Measurements from ENCODE around the gene SLC4A3.

The SLC4A3 gene

DNA sequence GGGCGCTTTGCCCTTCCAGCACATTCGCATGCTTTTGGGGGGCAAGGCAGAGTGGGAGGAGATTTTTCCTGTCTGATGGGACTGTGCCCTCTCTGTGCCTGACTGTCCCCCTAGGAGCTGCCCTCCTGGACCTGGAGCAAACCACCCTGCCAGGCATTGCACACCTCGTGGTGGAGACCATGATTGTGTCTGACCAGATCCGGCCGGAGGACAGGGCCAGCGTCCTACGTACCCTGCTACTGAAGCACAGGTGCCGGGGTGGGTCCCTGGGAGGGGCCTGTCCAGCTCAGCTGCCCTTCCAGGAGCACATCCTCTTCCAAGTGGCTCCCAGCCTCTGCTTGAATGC lies 5.3 kb downstream of the SLC4A3 start:
- DNase-seq = no peak

DNA sequence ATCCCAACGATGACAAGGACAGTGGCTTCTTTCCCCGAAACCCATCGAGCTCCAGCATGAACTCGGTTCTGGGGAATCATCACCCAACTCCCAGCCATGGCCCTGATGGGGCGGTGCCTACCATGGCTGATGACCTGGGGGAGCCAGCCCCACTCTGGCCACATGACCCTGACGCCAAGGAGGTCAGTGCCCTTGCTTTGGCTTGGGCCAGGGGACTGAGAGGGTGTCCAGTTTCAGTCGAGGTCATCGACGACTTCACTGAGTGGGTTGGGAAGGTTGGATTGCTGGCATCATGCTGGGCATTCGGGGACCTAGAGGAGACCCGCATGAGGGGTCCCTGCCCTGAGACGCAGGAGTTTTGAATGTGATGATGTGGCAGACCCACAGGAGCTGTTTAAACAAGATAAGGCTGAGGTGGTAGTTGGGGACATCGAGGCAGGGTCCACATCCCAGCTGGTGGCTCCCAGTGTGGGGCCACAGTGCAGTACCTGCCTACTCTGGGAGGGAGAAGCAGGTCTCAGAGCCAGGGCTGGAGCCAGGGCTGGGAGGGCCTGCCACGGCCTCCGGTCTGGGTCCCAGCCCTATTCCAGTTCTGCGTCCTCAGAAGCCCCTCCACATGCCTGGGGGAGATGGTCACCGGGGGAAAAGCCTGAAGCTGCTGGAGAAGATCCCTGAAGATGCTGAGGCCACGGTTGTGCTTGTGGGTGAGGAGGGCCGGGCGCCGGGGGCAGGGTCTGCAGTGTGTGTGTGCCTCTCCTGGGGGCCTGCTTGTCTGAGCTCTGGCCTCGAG lies 6.0 kb downstream of the SLC4A3 start:
- no peak for DNase-seq

GRCh38 chr2:219634171-219634940 lies 6.9 kb downstream of the SLC4A3 start:
- no peak for DNase-seq

DNA sequence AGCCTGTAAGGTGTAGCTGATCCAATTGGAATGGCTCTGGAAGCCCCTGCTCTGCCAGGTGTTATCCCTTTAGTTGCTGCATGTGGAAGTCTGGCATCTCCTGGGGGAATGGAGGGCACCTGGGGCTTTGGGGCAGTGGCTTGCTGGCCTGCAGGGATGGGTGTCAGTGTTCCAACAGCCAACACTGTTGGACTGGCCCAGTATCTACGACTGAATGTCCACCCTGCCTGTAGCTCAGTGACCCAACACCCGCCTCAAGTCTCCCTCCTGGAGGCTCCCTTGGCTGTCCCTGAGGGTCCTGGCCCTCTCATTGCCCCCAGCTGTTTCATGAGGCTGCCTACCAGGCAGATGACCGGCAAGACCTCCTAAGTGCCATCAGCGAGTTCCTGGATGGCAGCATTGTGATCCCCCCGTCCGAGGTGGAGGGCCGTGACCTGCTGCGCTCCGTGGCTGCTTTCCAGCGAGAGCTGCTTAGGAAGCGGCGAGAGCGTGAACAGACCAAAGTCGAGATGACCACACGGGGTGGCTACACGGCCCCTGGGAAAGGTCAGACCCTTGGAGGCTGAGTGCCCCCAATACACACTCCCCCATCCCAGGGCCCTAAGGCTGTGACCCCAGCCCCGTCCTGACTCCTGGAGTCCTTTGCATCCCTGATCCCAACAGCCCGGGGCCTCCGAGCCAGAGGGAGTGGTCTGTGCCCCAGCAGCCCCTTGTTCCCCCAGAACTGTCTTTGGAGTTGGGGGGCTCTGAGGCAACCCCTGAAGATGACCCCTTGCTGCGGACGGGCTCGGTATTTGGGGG lies 7.7 kb downstream of the SLC4A3 start:
- no peak for DNase-seq

DNA sequence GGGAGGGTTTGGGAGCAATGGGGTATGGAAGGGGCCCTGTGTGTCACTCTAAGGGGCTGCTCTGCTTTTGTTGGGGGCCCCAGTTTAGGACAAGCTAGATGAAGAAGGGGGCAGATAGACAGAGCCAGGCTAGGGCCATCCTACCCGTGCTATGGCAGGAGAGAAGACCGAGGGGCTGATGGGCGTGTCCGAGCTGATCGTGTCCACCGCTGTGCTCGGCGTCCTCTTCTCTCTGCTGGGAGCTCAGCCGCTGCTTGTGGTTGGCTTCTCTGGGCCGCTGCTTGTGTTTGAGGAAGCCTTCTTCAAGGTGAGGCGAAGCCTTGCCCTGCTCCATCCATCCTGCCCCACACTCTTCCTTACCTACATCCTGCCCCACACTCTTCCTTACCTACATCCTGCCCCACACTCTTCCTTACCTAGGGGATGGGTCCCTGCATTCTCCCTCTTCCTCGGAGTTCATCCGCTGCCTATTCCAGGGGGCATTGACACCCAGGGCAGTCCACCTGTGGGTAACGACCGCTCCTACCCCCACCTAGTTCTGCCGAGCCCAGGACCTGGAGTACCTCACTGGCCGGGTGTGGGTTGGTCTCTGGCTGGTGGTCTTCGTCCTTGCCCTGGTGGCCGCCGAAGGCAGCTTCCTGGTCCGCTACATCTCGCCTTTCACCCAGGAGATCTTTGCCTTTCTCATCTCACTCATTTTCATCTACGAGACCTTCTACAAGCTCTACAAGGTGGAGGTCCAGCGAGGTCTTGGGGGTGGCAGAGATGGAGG lies 8.9 kb downstream of the SLC4A3 start:
- DNase-seq = no peak

GRCh38 chr2:219636941-219637841 lies 9.8 kb downstream of the SLC4A3 start:
- DNase-seq = no peak

DNA sequence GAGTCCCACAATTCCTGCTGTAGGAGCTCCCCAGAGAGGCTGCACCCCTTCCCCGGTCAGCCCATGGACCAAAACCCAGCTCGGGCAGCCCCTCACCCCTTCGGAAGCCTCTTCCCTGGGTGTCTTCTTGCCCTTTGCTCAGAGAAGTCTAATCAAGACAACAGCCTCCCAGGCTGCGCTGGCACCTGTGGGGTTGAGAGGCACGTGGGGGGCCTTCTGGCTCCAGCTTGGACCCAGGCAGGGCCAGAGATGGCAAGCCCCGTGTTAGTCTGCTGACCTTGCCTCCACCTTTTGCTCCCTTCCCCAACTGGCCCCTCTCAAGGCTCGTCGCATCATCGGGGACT lies 10.4 kb downstream of the SLC4A3 start:
- no peak for DNase-seq

DNA sequence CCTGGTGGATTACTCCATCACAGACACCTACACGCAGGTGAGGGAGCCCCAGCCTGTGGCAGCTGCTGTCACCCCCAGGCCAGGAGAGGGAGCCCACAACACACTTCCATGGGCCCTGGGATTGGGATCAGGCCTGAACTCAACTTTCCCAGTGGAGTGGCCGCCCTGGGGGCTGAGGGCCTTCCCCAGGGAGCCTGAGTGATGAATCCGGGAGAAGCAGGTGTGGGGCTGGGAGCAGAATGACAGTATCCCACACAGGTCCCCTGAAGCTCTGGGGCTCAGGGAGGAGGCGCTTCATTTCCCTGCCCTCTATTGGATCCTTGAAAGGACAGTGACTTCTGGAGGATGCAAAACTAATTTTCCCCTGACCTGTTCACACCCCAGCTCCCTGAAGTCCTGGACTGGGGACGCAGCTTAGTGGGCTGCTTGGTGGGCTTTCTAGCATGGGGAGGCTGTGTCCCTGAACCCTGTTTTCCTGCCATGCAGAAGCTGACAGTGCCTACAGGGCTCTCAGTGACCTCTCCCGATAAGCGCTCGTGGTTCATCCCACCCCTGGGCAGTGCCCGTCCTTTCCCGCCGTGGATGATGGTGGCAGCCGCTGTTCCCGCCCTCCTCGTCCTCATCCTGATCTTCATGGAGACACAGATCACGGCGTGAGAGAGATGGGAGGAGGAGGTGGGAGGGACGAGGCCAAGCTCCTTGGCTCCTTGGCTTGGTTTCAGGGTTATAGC lies 11.0 kb downstream of the SLC4A3 start:
- no peak for DNase-seq

DNA sequence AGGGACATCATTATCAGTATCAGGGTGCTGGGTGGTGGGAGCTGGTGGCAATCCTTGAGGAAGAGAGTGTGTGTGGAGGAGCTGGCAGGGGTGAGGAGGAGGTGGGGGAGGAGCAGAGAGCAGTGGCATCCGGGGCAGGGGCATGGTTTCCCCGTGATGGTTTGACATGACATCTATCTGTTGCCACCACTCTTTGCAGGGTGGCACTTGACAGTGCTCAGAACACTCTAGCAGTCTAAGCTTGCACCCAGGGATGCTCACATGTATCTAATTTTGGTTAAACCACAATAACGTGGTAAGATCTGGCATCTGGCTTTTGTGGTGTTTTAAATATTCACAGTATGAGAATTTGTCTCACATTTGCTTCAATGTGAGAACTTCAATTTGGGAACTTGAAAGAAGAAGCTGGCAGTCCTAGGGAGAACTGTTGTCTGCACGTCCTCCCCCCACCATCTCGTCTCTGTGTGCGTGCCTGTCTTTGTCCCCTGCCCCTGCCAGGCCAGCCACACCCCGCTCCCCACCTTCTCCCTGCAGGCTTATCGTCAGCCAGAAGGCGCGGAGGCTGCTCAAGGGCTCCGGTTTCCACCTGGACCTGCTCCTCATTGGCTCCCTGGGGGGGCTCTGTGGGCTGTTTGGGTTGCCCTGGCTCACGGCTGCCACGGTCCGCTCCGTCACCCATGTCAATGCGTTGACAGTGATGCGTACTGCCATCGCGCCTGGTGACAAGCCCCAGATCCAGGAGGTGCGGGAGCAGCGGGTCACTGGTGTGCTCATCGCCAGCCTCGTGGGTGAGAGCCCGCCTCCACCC lies 11.7 kb downstream of the SLC4A3 start:
- DNase-seq = no peak

DNA sequence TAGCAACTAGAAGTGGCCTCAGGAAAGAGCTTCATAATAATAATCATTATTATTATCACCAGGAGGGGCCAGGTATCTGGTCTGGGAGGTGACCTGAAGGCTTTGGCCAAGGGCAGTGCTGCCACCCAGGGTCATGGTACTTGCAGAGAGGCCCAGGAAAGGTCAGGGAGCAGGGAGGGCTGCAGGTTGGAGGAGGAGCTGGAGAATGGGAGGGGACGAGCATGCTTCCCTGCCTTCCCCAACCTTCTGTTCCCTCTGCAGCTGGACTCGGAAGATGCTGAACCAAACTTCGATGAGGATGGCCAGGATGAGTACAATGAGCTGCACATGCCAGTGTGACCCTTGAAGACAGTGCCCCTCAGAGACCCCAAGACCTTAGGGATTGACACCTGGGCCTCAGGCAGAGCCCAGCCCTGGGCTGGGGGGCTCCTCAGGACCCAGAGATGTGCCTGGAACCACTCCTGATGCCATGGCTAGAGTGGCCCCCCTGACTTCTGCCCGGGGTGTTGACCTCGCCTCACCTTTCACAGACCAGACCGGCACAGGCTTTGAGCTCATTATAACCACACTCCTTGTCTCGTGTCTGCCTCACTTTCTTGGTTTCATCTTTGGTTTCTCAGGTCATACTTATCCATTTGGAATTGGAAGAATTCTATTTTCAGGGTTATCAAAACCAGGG lies 14.1 kb downstream of the SLC4A3 start:
- no peak for DNase-seq

DNA sequence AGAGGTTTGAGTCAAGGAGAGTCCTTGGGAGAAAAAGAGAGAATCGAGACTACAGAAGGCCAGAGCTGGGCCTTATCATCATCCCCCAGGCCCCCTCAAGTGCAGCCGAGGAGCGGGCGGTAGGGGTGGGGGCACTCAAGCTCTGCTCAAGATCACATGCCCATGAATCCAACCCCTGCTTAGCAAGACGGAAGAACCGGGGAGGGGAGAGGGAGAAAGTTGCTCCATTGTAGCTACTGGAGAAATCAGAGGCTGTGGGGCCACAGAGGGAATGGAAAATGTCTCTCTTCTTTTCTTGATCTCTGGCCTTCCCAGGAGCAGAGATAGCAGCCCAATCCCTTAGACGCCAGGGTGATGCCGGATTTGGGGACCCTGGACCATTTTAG lies 14.6 kb downstream of the SLC4A3 start:
- no peak for DNase-seq

GRCh38 chr2:219642465-219643083 lies 15.1 kb downstream of the SLC4A3 start:
- DNase-seq = peak; percentile 93

DNA sequence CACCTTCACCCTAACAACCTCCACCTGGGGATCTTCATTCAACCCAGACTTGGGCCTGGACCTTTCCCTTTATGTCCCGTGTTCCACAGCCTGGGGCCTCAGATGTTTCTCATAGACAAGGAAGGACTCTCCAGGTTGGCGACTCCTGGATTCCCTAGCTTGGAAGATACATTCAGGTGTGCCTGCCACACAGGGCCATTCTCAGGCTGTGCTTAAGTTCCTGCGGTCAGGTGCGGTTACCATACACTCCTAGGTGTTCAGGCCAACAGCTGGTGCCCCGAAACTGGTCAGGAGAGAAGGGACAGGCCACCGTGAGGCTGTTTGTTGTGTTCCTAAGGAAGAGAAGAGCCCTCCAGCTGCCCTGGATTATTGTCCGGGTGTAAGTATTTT lies 15.6 kb downstream of the SLC4A3 start:
- DNase-seq = no peak

GRCh38 chr2:219643788-219644398 lies 16.5 kb downstream of the SLC4A3 start:
- no peak for DNase-seq

GRCh38 chr2:219644801-219645480 lies 17.5 kb downstream of the SLC4A3 start:
- DNase-seq = no peak

DNA sequence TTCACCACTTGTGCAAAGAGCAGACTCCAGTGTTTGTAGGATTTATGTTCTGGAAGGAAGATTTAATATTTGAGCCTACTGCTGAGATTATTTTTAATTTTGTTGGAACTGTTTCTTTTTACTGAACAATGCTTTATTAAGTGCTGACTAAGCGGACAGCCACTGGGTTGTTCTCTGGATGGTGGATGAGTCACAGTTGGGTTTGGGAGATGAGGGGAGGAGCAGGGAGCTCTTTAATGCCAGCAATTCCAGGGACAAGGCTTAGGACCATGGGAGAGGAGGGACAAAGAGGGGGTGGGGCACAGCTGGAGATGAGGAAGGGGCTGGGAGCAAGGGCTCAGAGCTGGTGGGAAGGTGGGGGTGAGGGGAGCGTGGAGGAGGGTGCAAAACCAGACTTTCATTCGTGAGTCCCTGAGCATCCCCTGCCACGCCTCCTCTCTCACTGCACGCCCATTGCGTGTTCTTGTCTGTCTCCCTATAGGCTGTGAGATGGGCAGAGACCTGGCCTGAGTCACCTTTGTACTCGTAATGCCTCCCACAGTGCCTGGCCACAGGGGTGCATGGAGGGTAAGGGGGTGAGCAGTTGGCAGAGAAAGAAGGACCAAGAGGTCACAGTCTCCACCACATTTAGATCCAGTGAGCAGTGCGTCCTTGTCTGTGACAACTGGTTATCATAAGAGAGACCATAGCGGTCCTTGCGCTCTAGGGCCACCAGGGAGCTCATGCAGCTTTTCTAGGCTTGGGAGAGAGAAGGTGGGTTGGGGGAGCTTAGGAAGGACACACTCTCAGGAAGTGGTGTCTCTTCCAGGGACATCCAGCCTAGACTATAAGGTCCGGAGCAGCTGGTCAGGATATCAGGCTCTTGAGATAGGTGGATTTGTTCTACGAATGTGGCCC lies 18.4 kb downstream of the SLC4A3 start:
- DNase-seq = no peak

- no peak for DNase-seq
These were observed 20.7 kb downstream of the SLC4A3 start for GRCh38 chr2:219648176-219648575.
